Upper lobe of left lung (tissue), 6 donors: Measurements from ENCODE around the gene RNLS. TPM values are rescaled to one million over a fixed set of nuclear protein-coding genes. Genes with fewer than 3 reads are reported as not detected.
A peak's percentile ranks its signal among the peaks of the same experiment; 100 is the strongest.

Experiments
- ATAC-seq, 2 donors: fragments of 200-7000 bp; cut with Tn5 transposase; one replicate each; pipeline ENCODE4 v1.9.1; 2022; ENCODE audit warnings: mild to moderate bottlenecking in 2 of 2, moderate library complexity in 2 of 2; ENCODE audit not compliant: low FRiP score in 2 of 2
- DNase-seq, 2 donors: peaks; one replicate each; pipeline ENCODE4 v3.0.0-alpha.2; 2019 to 2020
- H3K27ac ChIP-seq, 4 donors: fragments of 200-600 bp; sonication (generic); one replicate each; pipeline ENCODE4 v1.5.1; 2016 to 2019
- H3K27me3 ChIP-seq, 4 donors: fragments of 200-600 bp; sonication (generic); one replicate each; pipeline ENCODE4 v1.5.1; 2017 to 2019
- H3K36me3 ChIP-seq, 4 donors: fragments of 200-600 bp; sonication (generic); one replicate each; pipeline ENCODE4 v1.5.1; 2016 to 2019
- H3K4me1 ChIP-seq, 4 donors: fragments of 200-600 bp; sonication (generic); one replicate each; pipeline ENCODE4 v1.5.1; 2018 to 2019
- H3K4me3 ChIP-seq, 4 donors: fragments of 200-600 bp; sonication (generic); one replicate each; pipeline ENCODE4 v1.5.1; 2017 to 2019; ENCODE audit warnings: mild to moderate bottlenecking in 2 of 4, moderate library complexity in 1 of 4
- H3K9me3 ChIP-seq, 4 donors: fragments of 200-600 bp; sonication (generic); one replicate each; pipeline ENCODE4 v1.5.1; 2018 to 2019
- EP300 ChIP-seq, 4 donors: sonication (generic); formaldehyde crosslinking; IDR thresholded peaks; one replicate each; pipeline ENCODE4 v1.5.1; 2017; ENCODE audit warnings: antibody characterized with exemption in 4 of 4, control low read depth in 2 of 4
- POLR2A ChIP-seq, 4 donors: fragments of 450-650 bp; IDR thresholded peaks; one replicate each; pipeline ENCODE4 v1.5.1; 2016 to 2017; ENCODE audit warnings: antibody characterized with exemption in 4 of 4, mild to moderate bottlenecking in 2 of 4
- POLR2AphosphoS5 ChIP-seq, 2 donors: sonication (generic); formaldehyde crosslinking; IDR thresholded peaks; one replicate each; pipeline ENCODE4 v1.5.1; 2017; ENCODE audit warnings: antibody characterized with exemption in 2 of 2
- WGBS, 2 donors: methylation state at CpG; one replicate each; pipeline ENCODE4 v1.1.5; 2017 to 2018; 5-methylcytosine and 5-hydroxymethylcytosine counted together
- small RNA-seq, 4 donors: library from RNA; depleted of rRNA; stranded (forward); fragments of <200 nt; gene quantifications; one replicate each; pipeline ENCODE3, GENCODE V24; 2016
- total RNA-seq, 6 donors: library from RNA; depleted of rRNA in 4 of 6; stranded (reverse); fragments of >200 nt in 4 of 6; gene quantifications; one replicate each; pipeline versions ENCODE4 v1.1.0 to v1.2.1, GENCODE V29; 2016 to 2021
- TF ChIP-seq, protein P1 (sequence below), 6 experiments: fragments of 450-650 bp in 4 of 6; fragments of 200-600 bp in 2 of 6; sonication (generic) in 2 of 6; IDR thresholded peaks; one replicate each; pipeline ENCODE4 v1.5.1; 2016 to 2019; ENCODE audit warnings: antibody characterized with exemption in 6 of 6
- donor health status: DM: no; HTN: no; CAD: no; lungs with moderate emphysema.
- donor health status: DM: no; HTN: yes; CAD: no; lungs with severe emphysema.

Gene RNLS
- total RNA-seq, 6 donors from 2014 or later = 5.0 to 27.1 (median 15.0) TPM

GRCh38 chr10:88228130-88228529 is 355.0 kb downstream of the RNLS start:
- DNase-seq = no peak
- 91% methylated on average over 4 of the region's 4 CpGs for WGBS, 2 donors
- Histone ChIP-seq H3K9me3 (no peaks in the 10 kb centered on the region), H3K4me1 (peaks cover 0 to 11% (median 6%) of the 10 kb centered on the region in 4 donors), H3K4me3 (no peak overlapping the region), H3K36me3 (no peaks in the 10 kb centered on the region), H3K27me3 (no peaks in the 10 kb centered on the region), H3K27ac (peak overlapping the region in 1 of 4 donors; percentile 20)
- no peak for TF ChIP-seq POLR2AphosphoS5 (IDR thresholded peaks at IDR 0.05)
- TF ChIP-seq EP300 (IDR thresholded peaks at IDR 0.05) = no peak
- no peak for TF ChIP-seq POLR2A (IDR thresholded peaks at IDR 0.05)
- TF ChIP-seq, protein P1, sequence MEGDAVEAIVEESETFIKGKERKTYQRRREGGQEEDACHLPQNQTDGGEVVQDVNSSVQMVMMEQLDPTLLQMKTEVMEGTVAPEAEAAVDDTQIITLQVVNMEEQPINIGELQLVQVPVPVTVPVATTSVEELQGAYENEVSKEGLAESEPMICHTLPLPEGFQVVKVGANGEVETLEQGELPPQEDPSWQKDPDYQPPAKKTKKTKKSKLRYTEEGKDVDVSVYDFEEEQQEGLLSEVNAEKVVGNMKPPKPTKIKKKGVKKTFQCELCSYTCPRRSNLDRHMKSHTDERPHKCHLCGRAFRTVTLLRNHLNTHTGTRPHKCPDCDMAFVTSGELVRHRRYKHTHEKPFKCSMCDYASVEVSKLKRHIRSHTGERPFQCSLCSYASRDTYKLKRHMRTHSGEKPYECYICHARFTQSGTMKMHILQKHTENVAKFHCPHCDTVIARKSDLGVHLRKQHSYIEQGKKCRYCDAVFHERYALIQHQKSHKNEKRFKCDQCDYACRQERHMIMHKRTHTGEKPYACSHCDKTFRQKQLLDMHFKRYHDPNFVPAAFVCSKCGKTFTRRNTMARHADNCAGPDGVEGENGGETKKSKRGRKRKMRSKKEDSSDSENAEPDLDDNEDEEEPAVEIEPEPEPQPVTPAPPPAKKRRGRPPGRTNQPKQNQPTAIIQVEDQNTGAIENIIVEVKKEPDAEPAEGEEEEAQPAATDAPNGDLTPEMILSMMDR (IDR thresholded peaks at IDR 0.05) = no peak
- no peak for ATAC-seq

DNA sequence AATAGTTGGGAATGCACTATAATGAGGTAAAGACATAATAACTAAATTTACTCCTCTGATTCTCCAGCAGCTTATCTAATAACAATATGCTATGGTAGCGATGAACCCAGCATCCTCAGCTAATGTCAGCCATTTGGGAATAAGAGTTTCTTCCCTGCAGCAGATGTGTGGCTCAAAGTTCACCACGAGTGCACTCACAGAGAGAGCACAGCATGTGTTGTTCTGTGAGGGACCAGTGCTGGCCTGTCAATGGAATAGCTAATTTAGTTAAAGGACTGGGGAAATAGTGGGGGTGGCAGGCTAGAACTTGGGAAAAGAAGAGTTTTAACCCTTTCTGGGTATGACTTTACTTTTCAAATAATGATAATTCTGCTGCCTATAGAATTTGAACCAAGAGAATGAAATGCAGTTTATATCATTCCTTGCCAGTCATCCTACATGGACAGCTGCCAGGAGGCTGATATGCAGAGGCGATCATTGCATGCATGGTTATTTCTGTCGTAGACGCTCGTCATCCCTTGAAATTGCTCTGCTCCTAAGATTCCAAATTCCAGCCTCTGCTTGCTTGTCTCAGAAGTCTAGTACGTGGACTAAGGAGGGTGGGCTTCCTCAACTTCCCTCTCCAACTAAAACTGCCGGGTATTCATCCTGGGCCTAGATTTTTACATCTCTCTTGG is 355.6 kb downstream of the RNLS start:
- Histone ChIP-seq H3K4me1 (peaks cover 0 to 4% (median 3%) of the 10 kb centered on the region in 4 donors), H3K9me3 (no peaks in the 10 kb centered on the region), H3K4me3 (no peak overlapping the region), H3K36me3 (no peaks in the 10 kb centered on the region), H3K27ac (peak overlapping the region in 2 of 4 donors; percentile 20 to 24), H3K27me3 (no peaks in the 10 kb centered on the region)
- WGBS, 2 donors = 59 to 72% methylated on average over 8 of the region's 8 CpGs
- DNase-seq (no peak), ATAC-seq (no peak)
- TF ChIP-seq POLR2A (IDR thresholded peaks at IDR 0.05) = no peak
- no peak for TF ChIP-seq EP300 (IDR thresholded peaks at IDR 0.05)
- peak in 1 of 2 donors; percentile 20 for TF ChIP-seq POLR2AphosphoS5 (IDR thresholded peaks at IDR 0.05)

DNA sequence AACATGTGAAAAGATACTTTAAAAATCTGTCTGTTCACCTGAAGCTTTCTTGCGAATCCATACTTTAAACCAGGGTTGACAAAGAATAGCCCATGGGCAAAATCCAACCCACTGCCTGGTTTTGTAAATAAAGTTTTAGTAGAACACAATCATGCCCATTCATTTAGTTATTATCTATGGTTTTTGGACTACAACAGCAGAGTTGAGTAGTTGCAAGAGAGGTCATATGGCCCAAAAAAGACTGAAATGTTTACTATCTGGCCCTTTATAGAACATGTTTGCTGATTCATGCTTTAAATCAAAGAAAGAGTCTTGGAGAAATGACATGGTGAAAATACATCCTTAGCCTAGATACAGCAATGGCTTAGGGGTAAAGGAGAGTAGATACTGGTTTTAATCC is 356.2 kb downstream of the RNLS start:
- TF ChIP-seq EP300 (IDR thresholded peaks at IDR 0.05) (no peak), POLR2AphosphoS5 (IDR thresholded peaks at IDR 0.05) (no peak), POLR2A (IDR thresholded peaks at IDR 0.05) (no peak)
- TF ChIP-seq, protein P1 (IDR thresholded peaks at IDR 0.05) = no peak
- no peaks in the 10 kb centered on the region for H3K4me1 ChIP-seq
- 92 to 100% methylated on average over 1 of the region's 1 CpG for WGBS, 2 donors

DNA sequence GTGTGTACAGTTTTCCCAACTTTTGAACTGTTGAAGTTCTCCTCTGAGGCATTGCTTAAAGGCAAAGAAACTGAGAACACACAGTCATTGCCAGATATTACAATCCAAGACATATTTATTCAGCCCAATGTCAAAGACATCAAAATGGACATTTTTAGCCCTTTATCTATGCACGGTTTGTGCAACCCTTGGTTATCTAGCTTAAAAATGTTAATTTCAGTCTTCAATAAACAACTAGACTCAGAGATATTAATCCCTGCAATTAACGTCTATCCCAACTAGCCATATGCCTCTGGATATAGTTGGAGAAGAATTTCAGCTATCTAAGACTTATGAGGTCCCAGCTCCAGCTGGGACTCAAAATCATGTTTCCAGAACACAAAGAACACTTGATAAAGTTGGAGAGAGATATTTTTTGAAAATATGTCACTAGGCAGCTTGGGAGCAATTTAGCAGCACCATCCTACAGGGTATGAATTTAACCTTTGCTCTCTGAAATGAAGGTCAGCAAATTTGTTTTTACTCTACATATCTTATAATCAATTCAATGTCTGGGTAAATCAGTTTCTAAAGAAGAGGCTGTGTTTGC is 357.0 kb downstream of the RNLS start:
- Histone ChIP-seq H3K9me3 (no peaks in the 10 kb centered on the region), H3K4me3 (no peak overlapping the region), H3K36me3 (no peaks in the 10 kb centered on the region), H3K27ac (no peak overlapping the region), H3K4me1 (no peaks in the 10 kb centered on the region), H3K27me3 (no peaks in the 10 kb centered on the region)
- TF ChIP-seq POLR2AphosphoS5 (IDR thresholded peaks at IDR 0.05) = no peak
- no peak for TF ChIP-seq POLR2A (IDR thresholded peaks at IDR 0.05)
- TF ChIP-seq, protein P1 (IDR thresholded peaks at IDR 0.05) = no peak
- TF ChIP-seq EP300 (IDR thresholded peaks at IDR 0.05) = no peak
- ATAC-seq (no peak), DNase-seq (no peak)
- WGBS, 2 donors = 47 to 70% methylated on average over 2 of the region's 2 CpGs

More for the DNA sequence above, 356.2 kb downstream of the RNLS start:
- DNase-seq (no peak), ATAC-seq (no peak)
- Histone ChIP-seq H3K4me3 (no peak overlapping the region), H3K36me3 (no peaks in the 10 kb centered on the region), H3K27ac (no peak overlapping the region), H3K27me3 (no peaks in the 10 kb centered on the region), H3K9me3 (no peaks in the 10 kb centered on the region)

Small RNA genes lying within 50 kb of the gene (small RNA-seq; reads per million reads assigned to genes)
- gene AL353149.1 (0 reads per million in 4 donors), gene RF00019 (0 reads per million in 4 donors)

Other genes with a start within 250 kb of the RNLS start
- gene LIPJ, start 3.4 kb upstream of the RNLS start, total RNA-seq = under 1 TPM in 2 of 6 donors, not detected in 4; 0.06 to 0.49 TPM
- gene LIPF, start 81.1 kb upstream of the RNLS start, total RNA-seq = not detected
- not detected for gene LIPK, start 122.9 kb upstream of the RNLS start, total RNA-seq
- gene LIPN, start 176.7 kb upstream of the RNLS start, total RNA-seq = 1 to 10 TPM in 2 of 6 donors, under 1 TPM in 2, not detected in 2; 0.29 to 1.9 (median 0.98) TPM
- gene LIPM, start 219.4 kb upstream of the RNLS start, total RNA-seq = not detected